Right lung (tissue), 5 donors: ENCODE data around the gene EXD1. TPM values are rescaled to one million over a fixed set of nuclear protein-coding genes. Genes with fewer than 3 reads are reported as not detected.

Experiments used
- DNase-seq, 2 donors: peaks; one replicate each; pipeline ENCODE4 v3.0.0-alpha.2; 2013
- polyA plus RNA-seq, 5 donors: library from polyadenylated mRNA; unstranded; fragments of 120-200 nt; gene quantifications; one replicate each; pipeline versions ENCODE4 v1.2.1 to v1.2.3, GENCODE V29; 2013; ENCODE audit warnings: inconsistent platforms in 1 of 5, low replicate concordance in 1 of 5; ENCODE audit not compliant: insufficient read length in 5 of 5, insufficient read depth in 1 of 5

Gene EXD1
- polyA plus RNA-seq, 5 donors, result 0.07 TPM; not detected in 4

- DNase-seq, result no peak
Observed at GRCh38 chr15:41233367-41233771, 2.8 kb upstream of the EXD1 start.

GRCh38 chr15:41231422-41232226, 1.1 kb upstream of the EXD1 start:
- DNase-seq, result no peak

GRCh38 chr15:41230345-41230649, 260 bp downstream of the EXD1 start:
- DNase-seq, result no peak

GRCh38 chr15:41219381-41219780, 11.2 kb downstream of the EXD1 start:
- no peak for DNase-seq

GRCh38 chr15:41218851-41219250, 11.7 kb downstream of the EXD1 start:
- no peak for DNase-seq

GRCh38 chr15:41215708-41216107, 14.8 kb downstream of the EXD1 start:
- DNase-seq, result no peak

- no peak for DNase-seq
Observed at GRCh38 chr15:41207687-41208448, 22.7 kb downstream of the EXD1 start.

- no peak for DNase-seq
Observed at GRCh38 chr15:41205315-41205714, 25.2 kb downstream of the EXD1 start.

- DNase-seq, result no peak
Observed at GRCh38 chr15:41203395-41203794, 27.2 kb downstream of the EXD1 start.

GRCh38 chr15:41199470-41199869, 31.1 kb downstream of the EXD1 start:
- DNase-seq, result no peak

- DNase-seq, result no peak
Observed at GRCh38 chr15:41194444-41194843, 36.1 kb downstream of the EXD1 start.

- no peak for DNase-seq
Observed at GRCh38 chr15:41183581-41183980, 47.0 kb downstream of the EXD1 start.

- no peak for DNase-seq
Observed at GRCh38 chr15:41182266-41182665, 48.3 kb downstream of the EXD1 start.

GRCh38 chr15:41180206-41180789, 50.3 kb downstream of the EXD1 start:
- DNase-seq, result no peak

- no peak for DNase-seq
Observed at GRCh38 chr15:41169781-41170180, 60.8 kb downstream of the EXD1 start.

GRCh38 chr15:41169086-41169485, 61.5 kb downstream of the EXD1 start:
- DNase-seq, result no peak

- DNase-seq, result no peak
Observed at GRCh38 chr15:41161736-41162135, 68.8 kb downstream of the EXD1 start.

GRCh38 chr15:41161336-41161735, 69.2 kb downstream of the EXD1 start:
- no peak for DNase-seq

- no peak for DNase-seq
Observed at GRCh38 chr15:41160639-41161315, 69.8 kb downstream of the EXD1 start.

GRCh38 chr15:41154412-41154811, 76.1 kb downstream of the EXD1 start:
- DNase-seq, result no peak

- no peak for DNase-seq
Observed at GRCh38 chr15:41153733-41154132, 76.8 kb downstream of the EXD1 start.

GRCh38 chr15:41151451-41152005, 79.0 kb downstream of the EXD1 start:
- DNase-seq, result no peak
